NCI-H2196 treated with DMSO at 0.1 percent for 48 hours (cell line): ENCODE data around the gene PPP2R2D.
"Not testable (repeated sequence)": the region's sequence is repeated elsewhere in the genome, so short reads cannot be mapped to it uniquely, and the experiment has no call there.

ENCODE experiments used
- DNase-seq: peaks from one replicate; lab custom pipeline; 2025; ENCODE audit not compliant: unreplicated experiment; lab: John Stamatoyannopoulos, UW

Gene PPP2R2D

DNA sequence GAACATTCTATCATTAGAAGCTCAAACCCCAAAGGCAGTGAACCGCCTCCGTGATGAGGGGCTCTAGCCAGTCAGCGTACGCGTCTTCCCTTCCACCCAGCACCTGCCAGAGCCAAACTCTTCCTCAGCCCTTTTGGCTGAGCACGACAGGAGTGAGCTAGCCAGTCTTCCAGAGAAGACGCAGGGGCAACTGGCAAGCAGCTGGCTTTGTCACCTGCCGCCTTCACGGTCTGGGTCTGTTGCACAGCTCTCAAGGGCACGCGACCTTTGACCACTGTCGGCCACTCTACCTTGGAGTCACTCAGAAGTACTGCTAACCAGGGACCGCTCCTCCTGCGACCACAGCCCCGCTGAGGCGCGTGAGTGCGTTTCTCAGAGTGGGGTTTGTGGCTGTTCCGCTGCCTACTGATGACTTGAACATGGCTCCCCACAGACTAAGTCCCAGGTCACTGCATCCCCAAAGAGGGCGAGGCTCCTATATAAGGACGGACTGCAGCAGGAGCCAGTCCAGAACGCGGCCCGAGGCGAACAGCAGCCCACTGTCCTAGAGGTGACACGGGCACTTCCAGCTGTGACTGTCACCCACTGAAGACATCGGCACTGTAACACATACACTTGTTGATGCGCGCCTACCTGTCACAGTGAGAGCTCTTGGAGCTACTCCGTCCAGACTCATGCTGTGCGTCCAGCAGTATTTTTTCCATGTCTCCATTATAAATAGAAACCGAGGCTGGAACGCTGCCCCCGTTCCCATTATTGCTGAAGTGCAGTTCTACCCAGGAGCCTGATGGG, 72.5 kb downstream of the PPP2R2D start:
- no peak for DNase-seq

DNA sequence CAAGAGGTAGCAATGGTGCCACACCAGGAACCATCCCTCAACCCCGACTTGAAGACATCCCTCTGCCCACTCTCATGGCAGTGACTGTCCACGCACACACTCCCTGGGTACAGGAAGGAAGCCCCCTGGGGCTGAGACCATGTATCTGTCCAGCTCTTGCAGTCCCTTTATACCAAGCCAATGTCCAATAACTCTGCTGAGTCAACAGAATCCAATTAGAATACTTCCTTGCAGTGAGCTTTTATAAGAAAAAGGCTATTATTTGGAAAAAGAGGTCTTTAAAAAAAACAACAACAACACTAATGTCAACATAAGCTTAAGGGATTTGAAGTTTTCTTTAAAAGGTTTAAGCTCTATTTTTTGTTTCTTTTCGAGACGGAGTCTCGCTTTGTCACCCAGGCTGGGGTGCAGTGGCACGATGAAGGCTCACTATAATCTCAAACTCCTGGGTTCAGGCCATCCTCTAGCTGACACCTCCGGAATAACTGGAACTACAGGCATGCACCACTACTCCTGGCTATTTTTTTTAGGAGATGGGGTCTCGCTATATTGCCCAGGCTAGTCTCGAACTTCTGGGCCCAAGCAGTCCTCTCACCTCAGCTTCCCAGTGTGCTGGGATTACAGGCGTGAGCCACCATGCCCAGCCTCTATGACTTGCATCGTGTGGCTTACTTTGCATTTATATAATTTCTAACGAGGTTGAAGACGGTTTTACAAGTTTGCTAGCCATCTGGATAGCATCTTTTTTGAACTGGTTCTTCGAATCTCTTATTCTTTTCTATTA, 73.4 kb downstream of the PPP2R2D start:
- no peak for DNase-seq

DNA sequence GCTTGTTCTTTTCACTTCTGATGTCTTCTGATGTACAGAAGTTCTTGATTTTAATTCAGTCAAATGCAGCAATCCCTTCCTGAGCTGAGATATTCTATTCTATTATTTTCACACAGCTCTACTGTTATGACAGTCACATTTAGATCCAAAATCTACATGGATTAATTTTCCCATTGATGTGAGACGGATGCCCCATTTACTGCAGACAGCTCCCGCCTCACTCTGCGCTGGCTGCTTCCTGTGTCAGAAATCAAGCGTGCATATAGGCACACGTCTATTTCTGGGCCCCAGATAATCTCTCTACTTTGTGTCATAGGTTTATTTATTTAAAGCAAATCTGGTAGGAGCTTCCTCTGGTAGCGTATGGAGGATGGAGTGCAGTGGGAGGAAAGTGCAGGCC, 74.2 kb downstream of the PPP2R2D start:
- DNase-seq: no peak

DNA sequence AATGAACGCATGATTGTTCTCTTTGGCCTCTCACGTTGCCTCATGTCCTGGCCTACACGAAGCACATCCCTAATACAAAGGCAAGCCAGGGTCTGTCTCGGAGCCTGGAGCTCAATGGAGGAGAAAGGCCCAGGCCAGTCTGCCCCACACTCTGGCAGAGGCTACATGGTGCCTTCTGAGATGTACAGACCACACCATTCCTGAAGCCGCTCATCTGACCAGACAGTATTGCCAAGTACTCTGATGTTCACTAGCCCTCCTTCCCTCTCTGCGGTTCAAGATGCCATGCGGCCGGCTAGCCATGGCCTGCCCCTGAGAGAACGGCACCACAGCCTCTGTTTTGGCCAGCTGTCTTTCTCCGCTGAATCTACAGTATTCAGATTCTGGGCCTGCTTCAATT, 75.0 kb downstream of the PPP2R2D start:
- DNase-seq: no peak

DNA sequence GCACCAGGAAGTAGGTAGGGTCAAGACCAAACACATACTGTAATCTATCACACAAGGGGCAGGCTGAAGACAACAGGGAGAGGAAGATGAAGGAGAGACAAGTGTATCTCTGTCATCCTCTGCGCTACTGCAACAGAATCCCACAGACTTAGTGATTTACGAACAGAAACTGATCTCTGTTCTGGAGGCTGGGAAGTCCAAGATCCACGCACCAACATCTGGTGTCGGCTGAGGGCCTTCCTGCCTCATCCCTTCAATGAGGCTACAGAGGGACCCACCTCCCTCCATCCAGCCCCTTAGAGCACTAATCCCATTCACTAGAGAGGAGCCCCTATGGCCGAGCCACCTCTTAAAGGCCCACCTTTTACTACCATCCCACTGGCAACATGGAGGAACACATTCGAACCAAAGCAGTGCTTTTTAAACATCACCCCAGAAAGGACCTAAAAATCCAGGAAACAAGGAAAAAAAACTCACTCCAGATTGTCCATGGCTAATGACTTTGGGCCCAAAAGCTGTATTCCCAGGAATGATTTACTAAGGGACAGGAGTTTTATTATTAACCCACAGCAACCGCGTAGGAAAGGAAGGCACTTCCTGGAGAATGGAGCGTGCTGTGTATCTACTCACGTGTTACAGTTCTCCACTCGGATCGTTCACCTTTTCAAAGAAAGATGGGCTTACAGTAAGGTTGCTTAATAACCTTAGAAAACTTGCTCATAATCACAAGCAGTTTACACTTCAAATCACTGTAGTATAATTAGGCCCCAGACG, 76.7 kb downstream of the PPP2R2D start:
- DNase-seq: no peak

DNA sequence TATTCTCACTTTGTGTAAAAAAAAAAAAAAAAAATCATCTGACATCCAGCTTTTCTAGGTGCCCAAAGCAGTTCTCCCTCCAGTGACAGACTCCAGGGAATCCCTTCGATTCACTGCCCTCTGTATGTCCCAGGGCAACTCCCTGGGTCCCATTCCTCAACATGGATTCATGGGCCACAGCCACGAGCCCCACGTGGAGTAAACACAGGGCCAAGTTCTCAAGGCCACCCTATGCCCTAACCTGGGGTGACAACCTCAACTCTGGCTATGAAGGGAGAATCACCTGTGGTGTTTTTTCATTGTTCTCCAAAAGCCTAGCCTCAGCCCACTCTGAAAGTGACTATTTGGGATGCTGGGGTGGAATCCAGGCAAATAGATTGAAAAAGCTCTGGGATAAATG, 77.6 kb downstream of the PPP2R2D start:
- DNase-seq: no peak

DNA sequence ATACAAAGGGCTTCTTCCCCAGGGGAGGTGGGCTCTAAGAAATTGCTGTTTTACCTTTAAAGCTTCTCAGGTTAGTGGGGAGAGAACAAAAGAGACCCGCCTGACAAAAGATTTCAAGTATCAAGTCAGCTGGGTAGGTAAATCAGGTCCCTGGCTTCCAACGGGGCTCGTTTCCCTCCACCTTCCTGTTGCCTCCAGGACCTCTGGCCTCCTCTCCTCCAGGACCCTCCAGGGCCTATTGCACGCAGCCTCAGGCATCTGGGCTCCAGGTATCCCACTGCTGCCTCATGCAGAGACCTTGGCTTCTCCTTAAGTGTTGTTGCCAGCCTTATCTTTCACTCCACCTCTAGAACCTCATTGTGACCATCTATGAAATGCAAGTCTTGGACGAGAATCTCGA, 78.0 kb downstream of the PPP2R2D start:
- DNase-seq: no peak

DNA sequence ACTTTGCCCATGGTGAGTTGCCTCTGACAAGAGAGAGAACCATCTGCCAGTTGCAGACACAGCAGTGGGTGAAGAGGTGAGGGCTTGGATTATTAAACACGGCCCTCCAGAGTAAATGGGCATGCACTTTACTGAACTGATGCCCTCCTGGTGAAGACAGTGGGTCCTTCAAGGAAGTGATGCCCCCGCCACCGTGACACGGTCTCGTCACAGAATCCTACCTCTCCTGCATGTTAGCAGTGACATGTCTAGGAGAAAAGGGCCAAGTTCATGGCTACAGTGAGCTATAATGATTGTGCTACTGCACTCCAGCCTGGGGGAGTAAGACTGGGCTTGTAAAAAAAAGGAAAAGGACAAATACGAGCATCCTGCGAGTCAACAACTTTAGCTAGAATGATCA, 78.5 kb downstream of the PPP2R2D start:
- DNase-seq: no peak

DNA sequence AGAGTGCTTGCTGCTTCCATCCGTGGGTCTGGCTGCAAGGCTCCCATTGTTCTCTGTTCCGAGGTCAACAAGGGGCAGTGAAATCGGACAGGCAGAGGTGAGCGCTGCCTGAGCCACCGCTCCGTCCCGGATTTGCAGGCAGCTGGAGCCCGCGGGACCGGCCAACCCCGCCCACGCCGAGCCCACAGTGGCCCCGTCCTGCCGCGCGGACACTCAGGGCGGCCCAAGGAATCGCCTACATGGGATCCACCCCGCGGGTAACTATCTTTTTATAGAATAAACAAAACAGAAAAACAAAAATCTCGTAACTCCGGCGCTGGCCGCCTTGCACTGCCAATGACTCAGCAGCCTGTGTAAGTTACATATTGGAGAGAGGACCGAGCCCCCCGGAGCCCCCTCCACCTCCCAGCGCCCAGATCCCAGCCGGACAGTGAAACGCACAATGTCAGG, 79.0 kb downstream of the PPP2R2D start:
- no peak for DNase-seq

DNA sequence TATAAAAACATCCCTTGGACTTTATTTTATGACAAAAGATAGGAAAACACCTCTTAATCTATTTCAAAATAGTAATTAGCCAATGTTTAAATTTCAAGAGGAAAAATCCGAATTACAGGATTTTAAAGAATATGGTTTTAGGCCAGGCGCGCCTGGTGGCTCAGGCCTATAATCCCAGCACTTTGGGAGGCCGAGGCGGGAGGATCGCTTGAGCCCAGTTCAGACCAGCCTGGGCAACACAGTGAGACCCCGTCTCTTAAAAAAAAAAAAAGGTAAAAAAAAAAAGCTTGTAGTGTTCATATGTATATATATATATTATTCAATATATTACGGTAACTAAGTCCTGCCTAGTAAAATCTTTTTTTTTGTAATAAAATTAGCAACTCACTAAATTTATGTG, 79.5 kb downstream of the PPP2R2D start:
- no peak for DNase-seq

DNA sequence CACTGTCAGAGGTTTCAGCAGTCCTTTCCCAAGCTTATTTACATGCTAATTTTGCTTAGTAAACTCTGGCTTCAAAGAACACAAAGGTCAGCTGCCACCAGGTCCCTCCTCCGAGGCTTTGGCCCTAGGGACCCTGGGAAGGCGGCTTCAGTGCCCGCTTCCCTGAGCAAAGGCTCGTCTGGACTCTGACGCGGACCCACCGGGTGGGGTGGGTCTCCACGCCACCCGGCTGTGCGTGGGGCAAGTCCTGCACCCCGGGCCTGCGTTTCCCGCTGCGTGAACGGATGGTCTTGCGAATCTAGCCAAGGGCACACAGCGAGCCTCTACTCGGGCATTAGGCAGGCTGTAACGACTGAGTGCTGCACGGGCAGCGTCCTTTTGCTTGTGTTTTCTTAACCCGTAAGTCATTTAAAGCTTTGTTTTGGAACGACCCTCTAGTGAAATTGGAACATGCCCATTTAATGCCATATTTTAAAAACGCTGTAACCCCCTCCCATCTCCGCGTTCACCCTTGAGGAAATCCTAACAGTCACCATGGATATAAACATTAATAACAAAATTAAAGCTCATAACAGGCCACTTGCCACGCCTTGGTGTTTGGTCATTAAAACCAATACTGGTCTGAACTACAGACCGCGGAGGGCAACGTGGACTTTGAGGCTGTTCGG, 80.1 kb downstream of the PPP2R2D start:
- no peak for DNase-seq

DNA sequence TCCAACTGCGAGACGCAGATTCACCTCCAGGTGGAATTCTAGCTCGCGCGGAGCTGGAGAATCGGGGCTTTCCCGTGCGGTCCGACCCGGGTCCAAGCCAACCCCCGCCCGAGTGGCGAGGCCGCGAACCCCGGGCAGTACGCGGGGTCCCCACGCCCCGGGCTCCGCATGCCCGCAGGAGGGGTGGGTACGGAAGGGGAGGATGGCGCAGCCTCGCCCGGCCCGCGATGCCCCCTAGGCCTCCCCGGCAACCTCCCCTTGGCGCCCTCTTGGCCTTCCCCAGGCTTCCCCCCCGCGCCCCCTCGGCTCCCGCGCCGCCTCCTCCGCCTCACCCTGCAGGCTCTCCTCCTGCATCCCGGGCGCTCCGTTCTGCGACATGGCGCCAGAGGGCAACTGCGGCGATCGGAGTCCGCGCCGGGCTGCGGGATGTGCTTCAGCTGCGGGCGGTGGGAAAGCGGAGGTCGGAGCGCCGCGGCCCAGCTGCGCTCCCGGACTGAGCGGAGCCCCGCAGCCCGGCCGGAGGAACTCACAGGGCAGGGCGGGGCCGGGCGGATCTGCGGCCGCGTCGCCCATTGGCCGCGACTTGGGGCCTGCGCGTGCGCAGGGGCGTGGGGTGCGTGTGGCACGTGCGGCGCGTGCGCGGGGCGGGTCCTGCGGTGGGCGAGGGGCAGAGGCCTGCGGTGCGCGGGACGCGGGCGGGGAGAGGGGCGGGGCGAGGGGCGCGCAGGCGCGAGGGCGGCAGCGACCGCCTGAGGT, 80.8 kb downstream of the PPP2R2D start, which contains the start of gene BNIP3:
TSS of gene BNIP3 (minus strand) at position 495 of the 756 bp plus-strand sequence. CDS start at position 378, 117 bp downstream.
- peak; percentile 39 for DNase-seq

DNA sequence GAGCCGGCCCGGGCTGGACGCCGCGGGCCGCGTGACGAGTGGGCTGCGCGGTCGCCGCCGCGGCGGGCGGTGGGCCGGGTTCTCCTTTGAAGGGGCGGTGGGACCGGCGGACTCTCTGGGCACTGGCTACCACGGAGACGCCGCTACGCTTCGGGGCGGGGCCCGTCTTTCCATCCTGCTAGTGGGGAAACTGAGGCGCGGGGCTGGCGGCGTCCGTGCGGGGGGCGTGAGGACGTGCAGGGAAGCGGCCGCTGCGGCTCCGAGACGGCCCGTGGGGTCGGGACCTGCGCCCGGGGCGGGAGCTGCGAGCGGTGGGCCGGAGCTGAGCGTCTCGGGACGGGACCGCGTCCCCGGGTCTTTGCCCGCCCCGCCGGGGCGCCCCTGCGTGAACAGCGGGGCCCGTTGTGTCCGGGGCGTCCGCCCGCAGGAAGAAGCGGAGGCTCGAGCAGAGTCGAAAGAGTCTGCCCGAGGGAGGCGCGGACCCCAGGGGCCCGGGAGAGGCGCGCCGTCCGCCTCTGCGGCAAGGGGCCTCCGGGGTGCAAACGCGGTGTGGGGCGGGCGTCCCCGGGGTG, 81.5 kb downstream of the PPP2R2D start:
- DNase-seq: no peak

DNA sequence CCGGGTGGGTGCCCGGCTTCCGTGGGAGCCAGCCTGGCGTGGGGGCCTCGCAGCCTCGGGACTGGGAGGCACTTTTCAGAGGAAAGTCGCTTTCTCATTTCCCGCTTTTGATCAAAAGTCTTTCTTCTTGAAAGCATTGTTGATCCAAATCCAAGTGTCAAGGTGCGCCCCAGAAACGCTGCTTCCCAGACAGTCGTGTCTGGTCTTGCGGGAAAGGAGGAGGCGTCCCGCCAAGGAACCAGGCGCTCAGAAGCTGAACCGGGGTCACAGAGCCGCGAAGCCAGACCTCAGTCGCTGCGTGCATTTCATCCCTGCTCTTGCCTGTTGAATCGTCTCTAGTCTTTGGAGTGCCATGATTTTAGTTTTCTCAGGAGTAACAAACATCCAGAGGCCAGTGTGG, 82.0 kb downstream of the PPP2R2D start:
- DNase-seq: no peak

DNA sequence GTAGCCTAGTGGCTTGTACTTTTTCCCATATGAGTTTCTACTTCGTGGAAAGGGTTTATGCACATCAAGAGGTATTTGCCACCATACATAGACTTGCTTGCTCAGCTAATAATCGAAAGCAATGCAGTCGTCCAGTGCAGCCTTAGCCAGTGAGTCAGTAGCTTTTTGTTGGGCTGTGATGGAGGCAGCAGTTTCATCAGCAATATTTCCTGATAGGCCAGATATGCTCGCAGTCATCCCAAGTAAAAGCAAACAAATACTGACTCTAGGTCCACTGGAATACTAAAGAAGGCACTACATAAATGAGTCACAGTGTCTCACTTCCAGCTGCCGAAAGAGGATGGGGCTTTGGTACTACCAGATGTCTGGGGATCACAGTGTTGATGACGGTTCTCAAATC, 83.0 kb downstream of the PPP2R2D start:
- no peak for DNase-seq

DNA sequence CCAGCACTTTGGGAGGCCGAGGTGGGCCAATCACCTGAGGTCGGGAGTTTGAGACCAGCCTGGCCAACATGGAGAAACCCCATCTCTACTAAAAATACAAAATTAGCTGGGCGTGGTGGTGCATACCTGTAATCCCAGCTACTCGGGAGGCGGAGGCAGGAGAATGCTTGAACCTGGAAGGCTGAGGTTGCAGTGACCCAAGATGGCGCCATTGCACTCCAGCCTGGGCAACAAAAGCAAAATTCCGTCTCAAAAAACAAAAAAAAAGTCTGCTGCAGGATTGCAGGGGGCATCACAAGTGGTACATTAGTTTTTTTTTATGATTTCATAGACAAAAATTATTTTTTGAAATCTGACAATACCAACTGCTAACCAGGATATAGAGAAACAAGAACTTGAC, 86.0 kb downstream of the PPP2R2D start:
- DNase-seq: not testable (repeated sequence)

DNA sequence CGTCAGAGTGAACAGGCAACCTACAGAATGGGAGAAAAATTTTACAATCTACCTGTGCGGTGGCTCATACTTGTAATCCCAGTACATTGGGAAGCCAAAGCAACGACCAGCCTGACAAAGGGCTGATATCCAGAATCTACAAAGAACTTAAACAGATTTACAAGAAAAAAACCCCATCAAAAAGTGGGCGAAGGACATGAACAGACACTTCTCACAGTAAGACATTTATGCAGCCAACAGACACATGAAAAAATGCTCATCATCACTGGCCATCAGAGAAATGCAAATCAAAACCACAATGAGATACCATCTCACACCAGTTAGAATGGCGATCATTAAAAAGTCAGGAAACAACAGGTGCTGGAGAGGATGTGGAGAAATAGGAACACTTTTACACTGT, 86.5 kb downstream of the PPP2R2D start:
- not testable (repeated sequence) for DNase-seq

DNA sequence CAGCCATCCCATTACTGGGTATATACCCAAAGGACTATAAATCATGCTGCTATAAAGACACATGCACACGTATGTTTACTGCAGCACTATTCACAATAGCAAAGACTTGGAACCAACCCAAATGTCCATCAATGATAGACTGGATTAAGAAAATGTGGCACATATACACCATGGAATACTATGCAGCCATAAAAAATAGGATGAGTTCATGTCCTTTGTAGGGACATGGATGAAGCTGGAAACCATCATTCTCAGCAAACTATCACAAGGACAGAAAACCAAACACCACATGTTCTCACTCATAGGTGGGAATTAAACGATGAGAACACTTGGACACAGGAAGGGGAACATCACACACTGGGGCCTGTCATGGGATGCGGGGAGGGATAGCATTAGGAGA, 87.0 kb downstream of the PPP2R2D start:
- not testable (repeated sequence) for DNase-seq

DNA sequence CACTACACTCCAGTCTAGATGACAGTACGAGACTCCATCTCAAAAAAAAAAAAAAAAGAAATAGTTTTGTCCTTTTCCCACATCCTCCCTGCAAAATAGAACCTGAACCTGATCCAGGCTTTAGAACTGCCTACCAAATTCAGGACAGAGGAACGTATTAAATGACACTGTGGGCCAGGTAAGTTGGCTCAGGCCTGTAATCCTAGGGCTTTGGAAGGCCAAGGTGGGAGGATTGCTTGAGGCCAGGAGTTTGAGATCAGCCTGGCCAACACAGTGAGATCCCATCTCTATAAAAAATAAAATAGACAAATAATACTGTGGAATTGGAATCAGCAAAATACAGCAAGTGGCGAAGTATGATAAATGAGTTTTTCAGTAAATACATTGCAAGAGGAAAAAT, 90.9 kb downstream of the PPP2R2D start:
- DNase-seq: no peak

DNA sequence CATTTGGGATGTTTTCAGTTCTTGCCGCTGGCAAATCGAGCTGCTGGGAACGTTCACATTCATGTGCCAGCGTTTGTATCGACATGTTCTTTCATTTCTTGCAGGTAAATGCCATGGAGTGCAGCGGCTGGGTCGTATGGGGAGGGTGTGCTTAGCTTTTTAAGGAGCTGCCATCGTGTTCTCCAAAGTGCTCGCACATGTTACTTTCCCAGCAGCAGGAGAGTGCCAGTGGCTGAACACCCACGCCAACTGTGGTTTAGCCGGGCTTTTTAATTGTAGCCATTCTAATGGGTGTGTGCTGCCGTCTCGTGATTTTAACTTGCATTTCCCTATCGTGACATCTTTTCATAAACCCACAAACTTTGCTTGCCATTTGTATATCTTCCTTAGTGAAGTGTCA, 92.5 kb downstream of the PPP2R2D start:
- no peak for DNase-seq
